Colonic mucosa (tissue), 4 donors: ENCODE measurements around the gene TRABD2B. TPM values are rescaled to one million over a fixed set of nuclear protein-coding genes. Genes with fewer than 3 reads are reported as not detected.

ENCODE experiments used
- DNase-seq: peaks from one replicate; pipeline ENCODE4 v3.0.0-alpha.2; 2020
- H3K27ac ChIP-seq: fragments of 200-600 bp; one replicate; pipeline ENCODE4 v1.8.0; 2021
- H3K27me3 ChIP-seq: fragments of 200-600 bp; one replicate; pipeline ENCODE4 v1.8.0; 2021
- H3K36me3 ChIP-seq: fragments of 200-600 bp; one replicate; pipeline ENCODE4 v1.8.0; 2021
- H3K4me1 ChIP-seq: fragments of 200-600 bp; one replicate; pipeline ENCODE4 v1.8.0; 2021; ENCODE audit warnings: mild to moderate bottlenecking
- H3K4me3 ChIP-seq: fragments of 200-600 bp; one replicate; pipeline ENCODE4 v1.8.0; 2021
- H3K9ac ChIP-seq, 2 donors: one replicate each; pipeline ENCODE4 v1.7.0; 2013; ENCODE audit warnings: control low read depth in 2 of 2, low read depth in 2 of 2, low read length in 2 of 2
- H3K9me3 ChIP-seq: fragments of 200-600 bp; one replicate; pipeline ENCODE4 v1.8.0; 2021
- CTCF ChIP-seq: fragments of 200-600 bp; IDR thresholded peaks from one replicate; pipeline ENCODE4 v1.8.0; 2022; ENCODE audit warnings: antibody characterized with exemption, mild to moderate bottlenecking
- intact Hi-C: fragments of 100-400 bp; cut with DNase I; formaldehyde crosslinking; loops from one replicate; pipeline ENCODE4 v1.14.1; 2022
- total RNA-seq, 2 donors: library from RNA; stranded (reverse); fragmentation: NEBNext Ultra II Directional in 1 of 2; extraction: Animal tissue kit (Norgen Biotek cat#: 25700) in 1 of 2; gene quantifications; one replicate each; pipeline ENCODE4 v1.2.1, GENCODE V29; 2021
- donor health status: healthy.
- donor health status: DM: no; HTN: no; CAD: no.
- donor health status: DM: no; HTN: no; CAD: no.

Gene TRABD2B
- total RNA-seq, 2 donors from 2014 or later = 0.42 to 0.77 TPM

GRCh38 chr1:48001696-48002095 lies 4.5 kb upstream of the TRABD2B start:
- Histone ChIP-seq H3K9ac (no peak overlapping the region), H3K4me3 (no peak overlapping the region), H3K4me1 (peaks cover 8% of the 10 kb centered on the region), H3K36me3 (no peaks in the 10 kb centered on the region), H3K27me3 (peaks cover 2% of the 10 kb centered on the region), H3K9me3 (no peaks in the 10 kb centered on the region), H3K27ac (no peak overlapping the region)
- intact Hi-C loops = no loop called here
- no peak for DNase-seq
- TF ChIP-seq CTCF = no peak

- H3K4me1 ChIP-seq = peaks cover 8% of the 10 kb centered on the region
- H3K27ac ChIP-seq = no peak overlapping the region
- H3K9ac ChIP-seq = no peak overlapping the region
- peaks cover 9% of the 10 kb centered on the region for H3K27me3 ChIP-seq
- no peak for DNase-seq
- no peak for TF ChIP-seq CTCF
- H3K9me3 ChIP-seq = no peaks in the 10 kb centered on the region
- no peak overlapping the region for H3K4me3 ChIP-seq
- intact Hi-C loops = no loop called here
- no peaks in the 10 kb centered on the region for H3K36me3 ChIP-seq
Observed at GRCh38 chr1:48000883-48001282, 3.7 kb upstream of the TRABD2B start.

GRCh38 chr1:47999097-47999496 lies 1.9 kb upstream of the TRABD2B start:
- no peak for DNase-seq
- Histone ChIP-seq H3K27ac (no peak overlapping the region), H3K36me3 (no peaks in the 10 kb centered on the region), H3K9me3 (no peaks in the 10 kb centered on the region), H3K4me1 (peaks cover 1% of the 10 kb centered on the region), H3K27me3 (peaks cover 9% of the 10 kb centered on the region), H3K4me3 (no peak overlapping the region), H3K9ac (no peak overlapping the region)
- no peak for TF ChIP-seq CTCF
- intact Hi-C loops = loop anchor here (5.0 kb wide), 2 partner anchors 63 to 203 kb away; no protein-coding TSS in a partner anchor

- H3K36me3 ChIP-seq = no peaks in the 10 kb centered on the region
- no peak for TF ChIP-seq CTCF
- H3K4me1 ChIP-seq = no peaks in the 10 kb centered on the region
- H3K27ac ChIP-seq = no peak overlapping the region
- H3K4me3 ChIP-seq = no peak overlapping the region
- H3K9me3 ChIP-seq = no peaks in the 10 kb centered on the region
- intact Hi-C loops = loop anchor here (5.0 kb wide), 2 partner anchors 64 to 204 kb away; no protein-coding TSS in a partner anchor
- no peak overlapping the region for H3K9ac ChIP-seq
- DNase-seq = no peak
- H3K27me3 ChIP-seq = peaks cover 9% of the 10 kb centered on the region
Observed at GRCh38 chr1:47998396-47998990, 1.3 kb upstream of the TRABD2B start.

GRCh38 chr1:47996406-47997226 lies 569 bp downstream of the TRABD2B start:
- H3K27me3 ChIP-seq = peaks cover 9% of the 10 kb centered on the region
- intact Hi-C loops = loop anchor here (5.0 kb wide), 2 partner anchors 66 to 206 kb away; no protein-coding TSS in a partner anchor
- DNase-seq = no peak
- no peak overlapping the region for H3K27ac ChIP-seq
- no peaks in the 10 kb centered on the region for H3K4me1 ChIP-seq
- no peak for TF ChIP-seq CTCF
- peak overlapping the region in 1 of 2 donors; percentile 78 for H3K9ac ChIP-seq
- no peaks in the 10 kb centered on the region for H3K9me3 ChIP-seq
- H3K4me3 ChIP-seq = peak overlapping the region; percentile 51
- H3K36me3 ChIP-seq = no peaks in the 10 kb centered on the region
